Right atrium auricular region (tissue), 2 donors: ENCODE measurements around the gene WDR70. TPM values are rescaled to one million over a fixed set of nuclear protein-coding genes. Genes with fewer than 3 reads are reported as not detected.

ENCODE experiments used
- DNase-seq: peaks from one replicate; pipeline ENCODE4 v3.0.0-alpha.2; 2019; ENCODE audit warnings: low spot score
- H3K27ac ChIP-seq, 2 donors: fragments of 200-600 bp; sonication (generic); 1 replicate in 1 of 2; 2 replicates in 1 of 2; pipeline ENCODE4 v1.5.1; 2016 to 2019
- H3K27me3 ChIP-seq, 2 donors: fragments of 200-600 bp; sonication (generic); one replicate each; pipeline versions ENCODE4 v1.5.1 to v1.6.0; 2017 to 2019
- H3K36me3 ChIP-seq: fragments of 200-600 bp; sonication (generic); one replicate; pipeline ENCODE4 v1.5.1; 2016
- H3K4me1 ChIP-seq, 2 donors: fragments of 200-600 bp; sonication (generic); one replicate each; pipeline versions ENCODE4 v1.5.1 to v1.6.0; 2017 to 2019
- H3K4me3 ChIP-seq, 2 donors: fragments of 200-600 bp; sonication (generic); 1 replicate in 1 of 2; 2 replicates in 1 of 2; pipeline ENCODE4 v1.5.1; 2017 to 2019; ENCODE audit warnings: mild to moderate bottlenecking in 1 of 2, moderate library complexity in 1 of 2
- H3K9me3 ChIP-seq, 2 donors: fragments of 200-600 bp; sonication (generic); one replicate each; pipeline ENCODE4 v1.5.1; 2019
- total RNA-seq, 2 donors: library from RNA; depleted of rRNA; stranded (reverse); fragments of >200 nt; gene quantifications; one replicate each; pipeline ENCODE4 v1.1.0, GENCODE V29; 2016
- TF ChIP-seq, protein P1 (sequence below), 2 donors: fragments of 200-600 bp; sonication (generic); IDR thresholded peaks; one replicate each; pipeline ENCODE4 v1.5.1; 2019; ENCODE audit warnings: antibody characterized with exemption in 2 of 2

WDR70 gene
- total RNA-seq, 2 donors from 2014 or later = 8.2 to 12.2 TPM

DNA sequence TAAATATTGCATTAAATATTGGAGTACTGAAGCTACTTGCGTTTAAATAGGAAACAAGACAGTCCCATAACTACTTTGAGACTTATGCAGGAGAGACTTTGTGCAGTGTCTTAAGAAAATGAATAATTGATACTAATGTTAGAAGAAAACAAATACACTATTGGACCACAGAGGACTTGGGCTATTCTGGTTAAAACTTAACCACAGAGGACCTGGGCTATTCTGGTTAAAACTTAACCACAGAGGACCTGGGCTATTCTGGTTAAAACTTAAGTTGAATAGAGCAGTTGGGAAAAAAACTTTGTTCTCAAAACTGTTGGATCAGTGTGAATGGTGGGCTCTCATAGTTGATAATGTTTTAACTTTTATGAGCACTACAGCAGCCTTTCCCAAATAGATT is 141.7 kb downstream of the WDR70 start:
- no peak overlapping the region for H3K4me3 ChIP-seq
- TF ChIP-seq, protein P1, sequence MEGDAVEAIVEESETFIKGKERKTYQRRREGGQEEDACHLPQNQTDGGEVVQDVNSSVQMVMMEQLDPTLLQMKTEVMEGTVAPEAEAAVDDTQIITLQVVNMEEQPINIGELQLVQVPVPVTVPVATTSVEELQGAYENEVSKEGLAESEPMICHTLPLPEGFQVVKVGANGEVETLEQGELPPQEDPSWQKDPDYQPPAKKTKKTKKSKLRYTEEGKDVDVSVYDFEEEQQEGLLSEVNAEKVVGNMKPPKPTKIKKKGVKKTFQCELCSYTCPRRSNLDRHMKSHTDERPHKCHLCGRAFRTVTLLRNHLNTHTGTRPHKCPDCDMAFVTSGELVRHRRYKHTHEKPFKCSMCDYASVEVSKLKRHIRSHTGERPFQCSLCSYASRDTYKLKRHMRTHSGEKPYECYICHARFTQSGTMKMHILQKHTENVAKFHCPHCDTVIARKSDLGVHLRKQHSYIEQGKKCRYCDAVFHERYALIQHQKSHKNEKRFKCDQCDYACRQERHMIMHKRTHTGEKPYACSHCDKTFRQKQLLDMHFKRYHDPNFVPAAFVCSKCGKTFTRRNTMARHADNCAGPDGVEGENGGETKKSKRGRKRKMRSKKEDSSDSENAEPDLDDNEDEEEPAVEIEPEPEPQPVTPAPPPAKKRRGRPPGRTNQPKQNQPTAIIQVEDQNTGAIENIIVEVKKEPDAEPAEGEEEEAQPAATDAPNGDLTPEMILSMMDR (IDR thresholded peaks at IDR 0.05) = no peak
- H3K27ac ChIP-seq = no peak overlapping the region
- peaks cover 5% of the 10 kb centered on the region for H3K36me3 ChIP-seq
- H3K9me3 ChIP-seq = no peaks in the 10 kb centered on the region
- no peak for DNase-seq
- H3K27me3 ChIP-seq = no peaks in the 10 kb centered on the region
- H3K4me1 ChIP-seq = no peaks in the 10 kb centered on the region

- no peaks in the 10 kb centered on the region for H3K36me3 ChIP-seq
- no peaks in the 10 kb centered on the region for H3K27me3 ChIP-seq
- TF ChIP-seq, protein P1 (IDR thresholded peaks at IDR 0.05) = no peak
- no peak overlapping the region for H3K4me3 ChIP-seq
- no peak overlapping the region for H3K27ac ChIP-seq
- no peak for DNase-seq
- no peaks in the 10 kb centered on the region for H3K4me1 ChIP-seq
- H3K9me3 ChIP-seq = no peaks in the 10 kb centered on the region
These were observed 154.0 kb downstream of the WDR70 start for GRCh38 chr5:37532976-37533740.

DNA sequence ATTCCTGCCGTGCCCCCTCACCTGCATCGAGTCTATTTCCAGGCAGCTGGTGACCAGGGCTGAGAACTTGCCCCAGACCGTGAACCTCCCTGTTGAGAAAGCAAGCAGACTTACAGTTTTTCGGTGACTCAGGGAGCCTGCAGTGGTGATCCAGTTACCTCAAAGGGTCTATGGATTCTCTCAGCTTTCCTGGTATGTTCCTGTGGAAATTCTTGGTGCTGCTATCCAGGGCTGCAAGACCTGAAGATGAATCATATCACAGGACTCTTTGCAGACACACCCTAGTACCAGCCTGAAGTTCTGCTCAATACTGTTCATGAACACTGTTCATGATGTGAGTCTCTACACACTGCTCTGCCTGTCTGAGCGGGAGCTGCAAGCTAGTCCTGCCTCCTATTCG is 154.7 kb downstream of the WDR70 start:
- Histone ChIP-seq H3K27me3 (no peaks in the 10 kb centered on the region), H3K9me3 (no peaks in the 10 kb centered on the region), H3K4me1 (no peaks in the 10 kb centered on the region), H3K4me3 (no peak overlapping the region), H3K36me3 (no peaks in the 10 kb centered on the region), H3K27ac (no peak overlapping the region)
- DNase-seq = no peak
- TF ChIP-seq, protein P1 (IDR thresholded peaks at IDR 0.05) = no peak

DNA sequence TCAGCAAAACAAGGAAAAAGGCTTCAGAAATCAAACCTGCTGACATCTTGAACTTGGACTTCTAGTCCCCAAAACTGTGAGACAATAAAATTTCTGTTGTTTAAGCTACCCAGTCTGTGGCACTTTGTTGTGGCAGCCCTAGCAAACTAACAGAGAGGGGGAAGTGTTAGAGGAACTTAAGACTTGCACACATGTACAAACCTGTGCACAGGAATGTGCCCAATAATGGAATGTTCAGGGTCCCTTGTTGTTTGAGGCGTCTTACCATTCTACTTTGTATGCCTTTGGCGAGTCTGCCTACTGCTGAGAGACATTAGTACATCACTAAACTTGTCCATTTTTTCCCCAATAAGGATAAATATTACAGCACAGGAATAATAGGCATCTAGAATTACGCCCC is 160.3 kb downstream of the WDR70 start:
- Histone ChIP-seq H3K9me3 (no peaks in the 10 kb centered on the region), H3K27ac (no peak overlapping the region), H3K4me3 (no peak overlapping the region), H3K4me1 (no peaks in the 10 kb centered on the region), H3K36me3 (no peaks in the 10 kb centered on the region), H3K27me3 (no peaks in the 10 kb centered on the region)
- TF ChIP-seq, protein P1 (IDR thresholded peaks at IDR 0.05) = no peak
- DNase-seq = no peak

- TF ChIP-seq, protein P1 (IDR thresholded peaks at IDR 0.05) = no peak
- Histone ChIP-seq H3K36me3 (no peaks in the 10 kb centered on the region), H3K4me3 (no peak overlapping the region), H3K27ac (no peak overlapping the region), H3K4me1 (no peaks in the 10 kb centered on the region), H3K9me3 (no peaks in the 10 kb centered on the region), H3K27me3 (no peaks in the 10 kb centered on the region)
- DNase-seq = no peak
These were observed 164.1 kb downstream of the WDR70 start for GRCh38 chr5:37543216-37543615.

GRCh38 chr5:37549411-37549810 is 170.3 kb downstream of the WDR70 start:
- H3K27ac ChIP-seq = no peak overlapping the region
- H3K9me3 ChIP-seq = no peaks in the 10 kb centered on the region
- TF ChIP-seq, protein P1 (IDR thresholded peaks at IDR 0.05) = no peak
- H3K4me3 ChIP-seq = no peak overlapping the region
- no peaks in the 10 kb centered on the region for H3K36me3 ChIP-seq
- H3K4me1 ChIP-seq = peaks cover 0 to 16% of the 10 kb centered on the region in 2 donors
- DNase-seq = no peak
- no peaks in the 10 kb centered on the region for H3K27me3 ChIP-seq
